Measurements from ENCODE around the gene IL13. TPM values are rescaled to one million over a fixed set of nuclear protein-coding genes. Genes with fewer than 3 reads are reported as not detected.

The IL13 gene
- total RNA-seq, 4 donors from 2014 or later: 0.44 to 0.98 TPM; not detected in 2

DNA sequence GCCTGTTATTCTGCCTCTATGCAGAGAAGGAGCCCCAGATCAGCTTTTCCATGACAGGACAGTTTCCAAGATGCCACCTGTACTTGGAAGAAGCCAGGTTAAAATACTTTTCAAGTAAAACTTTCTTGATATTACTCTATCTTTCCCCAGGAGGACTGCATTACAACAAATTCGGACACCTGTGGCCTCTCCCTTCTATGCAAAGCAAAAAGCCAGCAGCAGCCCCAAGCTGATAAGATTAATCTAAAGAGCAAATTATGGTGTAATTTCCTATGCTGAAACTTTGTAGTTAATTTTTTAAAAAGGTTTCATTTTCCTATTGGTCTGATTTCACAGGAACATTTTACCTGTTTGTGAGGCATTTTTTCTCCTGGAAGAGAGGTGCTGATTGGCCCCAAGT lies 15.5 kb downstream of the IL13 start:
- no peak for DNase-seq (ENCODE audit: low spot score in 2 of 2)
- Histone ChIP-seq H3K36me3 (no peaks in the 10 kb centered on the region), H3K27me3 (no peaks in the 10 kb centered on the region), H3K9me3 (no peaks in the 10 kb centered on the region), H3K4me1 (peaks cover 0 to 26% (median 0%) of the 10 kb centered on the region in 4 donors), H3K27ac (no peak overlapping the region), H3K4me3 (no peak overlapping the region)
- 88 to 97% methylated on average over 1 of the region's 1 CpG for WGBS, 2 donors
- TF ChIP-seq, protein P1, sequence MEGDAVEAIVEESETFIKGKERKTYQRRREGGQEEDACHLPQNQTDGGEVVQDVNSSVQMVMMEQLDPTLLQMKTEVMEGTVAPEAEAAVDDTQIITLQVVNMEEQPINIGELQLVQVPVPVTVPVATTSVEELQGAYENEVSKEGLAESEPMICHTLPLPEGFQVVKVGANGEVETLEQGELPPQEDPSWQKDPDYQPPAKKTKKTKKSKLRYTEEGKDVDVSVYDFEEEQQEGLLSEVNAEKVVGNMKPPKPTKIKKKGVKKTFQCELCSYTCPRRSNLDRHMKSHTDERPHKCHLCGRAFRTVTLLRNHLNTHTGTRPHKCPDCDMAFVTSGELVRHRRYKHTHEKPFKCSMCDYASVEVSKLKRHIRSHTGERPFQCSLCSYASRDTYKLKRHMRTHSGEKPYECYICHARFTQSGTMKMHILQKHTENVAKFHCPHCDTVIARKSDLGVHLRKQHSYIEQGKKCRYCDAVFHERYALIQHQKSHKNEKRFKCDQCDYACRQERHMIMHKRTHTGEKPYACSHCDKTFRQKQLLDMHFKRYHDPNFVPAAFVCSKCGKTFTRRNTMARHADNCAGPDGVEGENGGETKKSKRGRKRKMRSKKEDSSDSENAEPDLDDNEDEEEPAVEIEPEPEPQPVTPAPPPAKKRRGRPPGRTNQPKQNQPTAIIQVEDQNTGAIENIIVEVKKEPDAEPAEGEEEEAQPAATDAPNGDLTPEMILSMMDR (IDR thresholded peaks at IDR 0.05): no peak
- TF ChIP-seq EP300 (IDR thresholded peaks at IDR 0.05) (no peak), POLR2A (IDR thresholded peaks at IDR 0.05) (no peak)

DNA sequence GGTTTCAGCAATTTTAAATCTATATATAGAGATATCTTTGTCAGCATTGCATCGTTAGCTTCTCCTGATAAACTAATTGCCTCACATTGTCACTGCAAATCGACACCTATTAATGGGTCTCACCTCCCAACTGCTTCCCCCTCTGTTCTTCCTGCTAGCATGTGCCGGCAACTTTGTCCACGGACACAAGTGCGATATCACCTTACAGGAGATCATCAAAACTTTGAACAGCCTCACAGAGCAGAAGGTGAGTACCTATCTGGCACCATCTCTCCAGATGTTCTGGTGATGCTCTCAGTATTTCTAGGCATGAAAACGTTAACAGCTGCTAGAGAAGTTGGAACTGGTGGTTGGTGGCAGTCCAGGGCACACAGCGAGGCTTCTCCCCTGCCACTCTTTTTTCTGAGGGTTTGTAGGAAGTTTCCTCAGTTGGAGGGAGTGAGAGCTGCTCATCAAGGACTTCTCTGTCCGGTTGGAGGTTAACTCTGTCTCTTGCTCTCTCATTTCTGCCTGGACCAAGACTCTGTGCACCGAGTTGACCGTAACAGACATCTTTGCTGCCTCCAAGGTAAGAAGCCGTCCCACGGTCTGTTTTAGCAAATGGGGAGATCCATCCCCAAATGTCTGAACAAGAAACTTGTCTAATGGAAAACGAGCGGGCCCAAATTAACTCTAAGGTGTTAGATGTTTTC lies 16.1 kb downstream of the IL13 start, which contains the start of gene IL4:
TSS of gene IL4 (plus strand) at position 51 of the 692 bp plus-strand sequence. CDS start at position 113, 62 bp downstream.
- Histone ChIP-seq H3K27ac (peak within 1 kb of the TSS in 3 of 4 donors; percentile 48 to 74 (median 68)), H3K27me3 (no peaks in the 10 kb centered on the region), H3K4me1 (peaks cover 0 to 26% (median 0%) of the 10 kb centered on the region in 4 donors), H3K9me3 (no peaks in the 10 kb centered on the region), H3K4me3 (no peak within 1 kb of the TSS), H3K36me3 (no peaks in the 10 kb centered on the region)
- TF ChIP-seq, protein P1 (IDR thresholded peaks at IDR 0.05): no peak
- TF ChIP-seq POLR2A (IDR thresholded peaks at IDR 0.05) (no peak), EP300 (IDR thresholded peaks at IDR 0.05) (no peak)
- no peak for DNase-seq (ENCODE audit: low spot score in 2 of 2)
- WGBS, 2 donors: 69 to 71% methylated on average over 14 of the region's 14 CpGs

DNA sequence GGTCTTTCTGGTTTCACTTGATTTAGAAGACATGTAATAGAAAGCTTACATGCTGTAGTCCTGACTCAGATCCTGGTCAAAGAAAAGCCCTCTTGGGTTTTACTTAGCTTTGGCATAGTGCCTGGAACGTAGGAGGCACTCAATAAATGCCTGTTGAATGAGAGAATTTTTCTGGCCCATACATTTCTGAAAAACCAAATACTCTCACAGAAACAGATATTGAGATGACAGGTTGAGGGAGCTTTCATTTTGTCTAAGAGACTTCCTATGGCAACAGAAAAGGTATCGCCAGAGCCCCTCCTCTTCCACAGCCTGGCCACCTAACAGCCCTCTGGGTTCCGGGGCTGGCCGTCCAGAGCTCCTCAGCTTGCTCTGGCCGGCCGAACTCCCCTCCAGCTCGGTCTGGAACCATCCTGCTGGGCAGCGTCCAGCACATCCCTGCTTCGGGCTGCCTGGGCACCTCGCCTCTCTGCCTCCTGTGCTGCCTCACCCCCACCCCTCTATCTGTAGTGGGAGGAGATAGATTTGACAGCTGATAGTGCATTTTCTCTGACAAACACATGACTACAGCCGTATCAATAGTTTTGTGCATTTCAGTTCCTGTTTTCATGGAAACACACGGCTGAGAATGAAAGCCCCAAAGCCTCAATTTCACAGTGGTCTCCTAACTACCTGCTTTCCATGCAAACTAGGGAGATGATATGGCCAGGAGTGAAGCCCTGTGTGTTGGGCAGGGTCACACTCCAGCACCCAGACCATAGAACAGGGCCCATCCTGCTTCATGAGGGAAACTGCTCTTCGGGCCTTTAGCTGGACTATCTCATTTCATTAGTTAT lies 16.9 kb downstream of the IL13 start:
- H3K4me3 ChIP-seq: no peak overlapping the region

DNA sequence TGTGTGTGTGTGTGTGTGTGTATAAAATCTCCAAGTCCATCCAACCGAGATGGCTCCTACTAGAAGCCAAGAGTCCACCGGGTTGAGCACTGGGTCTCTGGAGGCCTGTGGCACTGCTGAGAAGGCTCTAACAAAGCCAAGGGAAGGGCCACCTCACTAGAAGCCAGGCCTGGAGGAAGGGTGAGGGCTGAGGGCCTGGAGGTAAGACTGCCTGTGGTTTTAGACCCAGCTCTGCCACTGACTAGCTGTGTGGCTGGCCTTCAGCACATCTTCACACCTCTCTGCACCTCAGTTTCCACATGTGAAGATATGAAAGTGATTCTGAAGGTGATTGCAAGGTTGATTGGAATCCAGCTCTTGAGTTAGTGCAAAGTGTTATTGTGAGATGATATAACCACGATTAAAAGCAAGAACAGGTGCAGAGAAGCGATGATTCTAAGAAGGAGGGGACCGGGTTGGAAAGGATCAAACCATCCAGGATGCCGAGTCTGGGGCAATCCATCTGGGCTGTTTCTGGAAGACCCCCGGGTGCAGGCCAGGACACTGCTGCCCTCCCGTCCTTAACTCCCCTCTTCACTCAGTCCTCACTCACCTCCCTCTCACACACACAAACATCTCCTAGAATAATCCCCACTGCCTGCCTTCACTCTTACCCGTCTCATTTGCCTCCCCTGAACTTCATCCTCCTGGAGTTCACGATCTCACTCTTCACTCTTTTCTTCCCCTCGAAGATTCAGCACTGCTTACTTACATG lies 18.1 kb downstream of the IL13 start:
- DNase-seq (ENCODE audit: low spot score in 2 of 2): no peak
- 91 to 95% methylated on average over 11 of the region's 11 CpGs for WGBS, 2 donors
- H3K9me3 ChIP-seq: no peaks in the 10 kb centered on the region
- H3K27ac ChIP-seq: no peak overlapping the region
- no peak for TF ChIP-seq EP300 (IDR thresholded peaks at IDR 0.05)
- no peak for TF ChIP-seq POLR2A (IDR thresholded peaks at IDR 0.05)
- TF ChIP-seq, protein P1 (IDR thresholded peaks at IDR 0.05): no peak
- H3K4me3 ChIP-seq: no peak overlapping the region
- H3K4me1 ChIP-seq: peaks cover 0 to 26% (median 0%) of the 10 kb centered on the region in 4 donors
- H3K36me3 ChIP-seq: no peaks in the 10 kb centered on the region
- no peaks in the 10 kb centered on the region for H3K27me3 ChIP-seq

More for the DNA sequence above, 16.9 kb downstream of the IL13 start:
- TF ChIP-seq, protein P1 (IDR thresholded peaks at IDR 0.05): no peak
- TF ChIP-seq POLR2A (IDR thresholded peaks at IDR 0.05): no peak
- TF ChIP-seq EP300 (IDR thresholded peaks at IDR 0.05): no peak
- H3K4me1 ChIP-seq: peaks cover 0 to 26% (median 0%) of the 10 kb centered on the region in 4 donors
- H3K36me3 ChIP-seq: no peaks in the 10 kb centered on the region
- H3K9me3 ChIP-seq: no peaks in the 10 kb centered on the region
- DNase-seq (ENCODE audit: low spot score in 2 of 2): no peak
- peak overlapping the region in 3 of 4 donors; percentile 48 to 74 (median 68) for H3K27ac ChIP-seq
- H3K27me3 ChIP-seq: no peaks in the 10 kb centered on the region
- 54 to 69% methylated on average over 13 of the region's 13 CpGs for WGBS, 2 donors

Measured in tibial nerve (tissue), 4 donors.